Kasumi-1 (cell line): Measurements from ENCODE around the gene ELF1.
"Not testable (repeated sequence)": the region's sequence is repeated elsewhere in the genome, so short reads cannot be mapped to it uniquely, and the experiment has no call there.

Experiments
- DNase-seq, 2 experiments: peaks; one replicate each; lab custom pipeline; 2025; lab: John Stamatoyannopoulos, UW

The ELF1 gene

GRCh38 chr13:40983259-40983658, 35.9 kb downstream of the ELF1 start:
- DNase-seq, result no peak

- peak; percentile 62 to 63 for DNase-seq
Observed at GRCh38 chr13:40982772-40983171, 36.3 kb downstream of the ELF1 start.

- DNase-seq, result no peak
Observed at GRCh38 chr13:40981949-40982348, 37.2 kb downstream of the ELF1 start.

DNA sequence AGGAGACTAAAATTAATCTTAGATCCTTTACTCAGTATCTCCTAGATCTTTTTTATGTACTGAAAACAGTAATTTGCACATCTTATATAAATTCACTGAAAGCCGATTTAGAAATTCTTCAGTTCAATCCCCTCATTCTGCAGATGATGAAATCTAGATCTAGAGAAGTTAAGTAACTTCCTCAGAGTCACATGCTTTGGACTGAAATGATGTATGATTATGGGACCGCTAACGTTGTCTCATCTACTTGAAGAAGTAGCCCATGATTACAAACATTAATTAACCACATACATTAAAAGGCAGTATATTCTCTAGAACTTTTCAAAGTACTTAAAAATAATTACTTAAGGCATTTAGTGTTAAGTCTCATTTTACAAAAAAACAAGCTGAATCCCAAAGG, 37.8 kb downstream of the ELF1 start:
- peak in 1 of 2 experiments; percentile 48 for DNase-seq

DNA sequence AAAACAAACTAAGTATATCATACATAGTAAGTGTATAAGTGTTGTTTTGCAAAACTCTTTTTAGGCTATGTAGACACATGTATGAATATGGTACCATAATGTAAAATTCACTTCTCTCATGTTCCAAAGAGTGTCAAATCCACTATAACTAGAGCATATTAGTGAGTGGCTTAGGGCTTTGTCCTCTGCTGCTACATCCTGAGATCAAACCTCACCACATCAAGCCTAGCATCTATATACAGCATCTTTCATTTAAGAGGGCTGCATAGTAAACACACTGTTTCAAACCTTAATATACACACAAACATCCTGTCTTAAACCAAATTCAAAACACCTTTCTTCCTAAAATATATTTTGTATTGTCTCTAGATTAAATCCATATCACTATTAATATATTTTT, 38.7 kb downstream of the ELF1 start:
- DNase-seq, result no peak

- DNase-seq, result no peak
Observed at GRCh38 chr13:40979232-40979631, 39.9 kb downstream of the ELF1 start.

- not testable (repeated sequence) for DNase-seq
Observed at GRCh38 chr13:40978109-40978508, 41.0 kb downstream of the ELF1 start.

- no peak for DNase-seq
Observed at GRCh38 chr13:40975441-40975840, 43.7 kb downstream of the ELF1 start.

DNA sequence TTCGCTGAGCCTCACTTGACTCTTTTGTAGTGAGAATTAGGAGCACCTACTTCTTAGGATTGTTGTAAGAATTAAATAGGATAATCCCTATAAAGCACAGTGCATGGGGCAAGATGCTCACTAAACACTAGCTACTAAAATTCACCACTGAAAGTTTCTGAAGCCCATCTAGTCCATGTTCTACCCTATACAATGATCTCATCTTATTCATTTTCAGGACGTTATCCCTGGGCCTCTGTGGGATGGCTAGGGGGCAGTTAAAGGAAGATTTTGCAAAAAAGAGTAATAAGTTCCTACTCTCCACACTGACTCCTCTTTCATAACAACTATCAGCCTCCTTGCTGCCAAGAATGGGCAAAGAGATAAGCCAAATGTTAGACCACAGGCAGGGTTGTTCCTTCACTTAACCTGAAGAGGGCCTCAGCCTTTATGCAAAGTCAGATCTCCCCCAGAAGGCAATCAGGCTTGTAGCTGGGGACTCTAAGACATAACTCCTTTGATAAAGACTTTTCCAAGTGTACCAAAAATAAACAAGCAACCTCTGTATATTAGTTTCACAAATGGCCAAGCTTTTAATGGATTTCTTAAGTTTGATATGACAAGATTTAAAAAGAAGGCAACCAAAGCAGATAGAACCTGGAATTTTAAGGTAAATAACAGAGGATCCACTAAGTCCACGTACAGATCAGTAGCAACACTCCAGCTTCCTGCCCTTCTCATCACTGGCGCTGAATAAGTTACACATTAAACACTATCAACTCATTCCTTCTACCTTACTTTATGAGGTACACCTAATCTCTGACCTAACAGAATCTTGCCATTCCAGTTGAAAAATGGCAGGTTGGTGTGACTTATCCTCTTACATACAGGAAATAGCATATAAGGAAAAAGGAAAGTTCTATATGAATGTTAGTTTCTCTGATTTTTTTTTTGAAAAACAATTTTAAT, 44.4 kb downstream of the ELF1 start:
- DNase-seq, result peak; percentile 69 to 70

DNA sequence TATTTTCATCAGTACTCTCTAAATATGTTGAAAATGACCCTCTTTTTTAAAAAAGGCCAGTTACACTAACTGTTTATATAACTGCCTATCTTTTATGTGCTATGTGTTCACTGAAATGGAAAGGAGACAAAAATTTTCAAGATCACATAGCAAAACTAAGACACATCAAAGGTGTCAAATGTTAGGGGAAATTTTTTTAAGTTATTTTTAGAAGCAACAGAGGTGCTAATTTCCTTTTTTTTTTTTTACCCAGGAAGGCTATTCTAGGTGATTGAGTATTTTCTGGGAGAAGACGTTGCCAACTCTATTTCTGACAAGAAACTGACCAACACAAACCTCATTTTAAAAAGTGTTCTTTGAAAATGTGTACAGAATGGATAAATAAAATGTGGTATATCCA, 45.7 kb downstream of the ELF1 start:
- no peak for DNase-seq

DNA sequence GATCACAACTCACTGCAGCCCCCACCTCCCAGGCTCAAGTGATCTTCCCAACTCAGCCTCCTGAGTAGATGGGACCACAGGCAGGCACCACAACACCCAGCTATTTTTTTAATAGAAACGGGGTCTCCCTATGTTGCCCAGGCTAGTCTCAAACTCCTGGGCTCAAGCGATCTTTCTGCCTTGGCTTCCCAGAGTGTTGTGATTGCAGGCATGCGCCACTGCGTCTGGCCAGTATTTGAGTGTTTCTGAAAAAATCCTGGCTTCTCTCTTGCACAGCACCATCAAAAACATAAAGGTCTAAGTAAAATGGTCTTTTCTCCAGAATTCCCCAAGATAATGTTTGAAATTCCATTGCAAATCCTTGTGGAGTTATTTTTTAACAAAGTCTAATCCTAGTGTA, 47.8 kb downstream of the ELF1 start:
- no peak for DNase-seq

GRCh38 chr13:40970803-40971202, 48.3 kb downstream of the ELF1 start:
- DNase-seq, result no peak

DNA sequence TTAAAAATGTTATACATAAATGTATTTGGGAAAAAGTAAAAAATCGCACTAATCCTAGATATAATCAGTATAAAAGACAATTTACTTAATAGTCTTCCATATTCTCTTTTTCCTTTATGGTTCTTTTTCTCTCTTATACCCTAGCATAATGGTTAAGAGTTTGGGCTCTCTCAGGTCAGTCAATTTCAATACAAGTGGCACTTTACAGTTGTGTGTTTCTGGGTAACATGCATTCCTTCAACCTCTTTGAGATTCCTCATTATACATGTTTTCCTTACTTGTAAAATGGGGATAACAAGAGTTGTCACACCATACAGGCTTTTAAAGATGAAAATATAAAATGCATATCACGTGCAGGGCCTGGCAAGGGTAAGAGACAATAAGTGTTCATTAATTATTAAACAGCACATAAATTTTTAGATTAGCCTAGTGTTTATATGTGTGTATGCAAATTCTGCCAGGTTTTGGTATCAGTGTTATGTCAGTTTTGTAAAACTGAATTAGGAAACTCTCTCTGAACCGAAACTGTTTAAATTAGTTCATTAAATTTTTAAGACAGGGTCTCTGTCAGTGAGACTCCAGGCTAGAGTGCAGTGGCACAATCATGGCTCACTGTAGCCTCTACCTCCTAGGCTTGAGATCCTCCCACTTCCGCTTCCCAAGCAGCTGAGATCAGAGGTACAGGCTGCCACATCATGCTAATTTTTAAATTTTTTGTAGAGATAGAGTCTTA, 49.8 kb downstream of the ELF1 start:
- no peak for DNase-seq

DNA sequence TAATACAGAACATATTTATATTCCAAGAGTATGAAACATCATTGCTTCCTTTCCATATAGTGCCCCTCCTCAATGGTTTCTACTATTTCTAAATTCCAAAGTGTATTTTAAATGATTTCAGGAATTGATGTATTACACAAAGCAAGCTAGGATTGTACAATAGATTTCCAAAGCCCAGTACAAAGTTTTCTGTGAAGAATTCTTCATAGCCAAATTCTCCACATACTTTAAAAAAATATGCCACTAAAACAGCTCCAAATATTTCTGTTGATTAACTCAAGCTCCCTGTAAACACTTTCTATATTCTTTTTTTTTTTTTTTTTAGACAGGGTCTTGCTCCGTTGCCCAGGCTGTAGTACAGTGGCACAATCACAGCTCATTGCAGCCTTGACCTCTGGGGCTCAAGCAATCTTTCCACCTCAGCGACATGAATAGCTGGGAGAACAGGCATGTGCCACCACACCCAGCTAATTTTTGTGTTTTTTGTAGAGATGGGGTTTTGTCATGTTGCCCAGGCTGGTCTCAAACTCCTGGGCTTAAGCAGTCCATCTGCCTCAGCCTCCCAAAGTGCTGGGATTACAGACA, 50.6 kb downstream of the ELF1 start:
- DNase-seq, result no peak

DNA sequence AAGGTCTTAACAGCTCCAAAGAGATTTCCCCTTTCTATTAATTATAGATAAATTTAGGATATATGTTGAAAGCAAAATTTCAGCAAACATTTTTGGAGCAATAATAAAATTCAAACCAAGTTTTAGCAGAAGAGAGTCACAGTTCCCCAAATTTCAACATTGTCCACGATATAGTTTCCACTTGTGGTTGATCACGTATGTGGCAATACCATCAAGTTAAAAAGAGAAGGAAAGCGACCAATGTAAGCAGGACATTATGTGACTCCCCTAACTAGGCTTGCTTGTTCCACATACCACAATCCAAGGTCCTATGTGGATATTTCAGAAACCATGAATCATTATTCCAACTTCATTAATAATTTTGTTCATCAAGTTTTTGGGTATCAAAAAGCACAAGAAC, 52.8 kb downstream of the ELF1 start:
- peak; percentile 47 to 55 for DNase-seq

DNA sequence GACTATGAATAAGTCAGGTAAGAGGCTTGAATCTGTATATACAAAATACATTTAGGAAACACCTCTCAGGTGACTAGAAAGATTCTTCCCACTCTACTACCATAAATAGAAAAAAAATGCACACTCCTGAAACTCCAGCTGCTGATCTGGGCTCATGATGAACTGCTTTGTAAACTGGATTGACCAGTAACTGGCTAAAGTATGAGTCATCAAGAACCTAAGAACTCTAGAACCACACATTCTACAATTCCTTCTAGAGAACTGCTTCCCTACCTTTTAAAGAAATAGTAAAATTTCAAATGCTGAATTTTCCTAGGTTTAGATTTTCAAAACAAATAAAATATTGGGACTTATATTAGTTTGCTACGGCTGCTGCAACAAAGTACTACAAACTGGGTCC, 55.2 kb downstream of the ELF1 start:
- DNase-seq, result no peak

- no peak for DNase-seq
Observed at GRCh38 chr13:40961826-40962225, 57.3 kb downstream of the ELF1 start.

DNA sequence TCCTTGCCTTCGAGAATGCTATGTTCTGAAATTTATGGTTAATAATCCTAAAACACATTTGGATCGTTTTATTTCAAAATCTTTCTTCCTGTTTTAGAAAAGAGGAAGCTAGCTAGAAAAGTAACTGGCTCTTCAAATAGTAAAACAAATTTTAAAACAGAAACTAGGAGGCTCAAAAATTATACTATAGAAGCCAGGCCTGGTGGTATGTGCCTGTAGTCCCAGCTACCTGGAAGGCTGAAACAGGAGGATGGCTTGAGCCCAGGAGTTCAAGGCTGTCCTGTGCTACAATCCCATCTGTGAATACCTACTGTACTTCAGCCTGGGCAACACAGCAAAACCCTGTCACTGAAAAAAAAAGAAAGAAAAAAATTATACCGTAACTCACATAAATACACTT, 57.9 kb downstream of the ELF1 start:
- DNase-seq, result peak; percentile 60 to 77

GRCh38 chr13:40960716-40961115, 58.4 kb downstream of the ELF1 start:
- no peak for DNase-seq

- DNase-seq, result no peak
Observed at GRCh38 chr13:40958655-40959054, 60.5 kb downstream of the ELF1 start.

DNA sequence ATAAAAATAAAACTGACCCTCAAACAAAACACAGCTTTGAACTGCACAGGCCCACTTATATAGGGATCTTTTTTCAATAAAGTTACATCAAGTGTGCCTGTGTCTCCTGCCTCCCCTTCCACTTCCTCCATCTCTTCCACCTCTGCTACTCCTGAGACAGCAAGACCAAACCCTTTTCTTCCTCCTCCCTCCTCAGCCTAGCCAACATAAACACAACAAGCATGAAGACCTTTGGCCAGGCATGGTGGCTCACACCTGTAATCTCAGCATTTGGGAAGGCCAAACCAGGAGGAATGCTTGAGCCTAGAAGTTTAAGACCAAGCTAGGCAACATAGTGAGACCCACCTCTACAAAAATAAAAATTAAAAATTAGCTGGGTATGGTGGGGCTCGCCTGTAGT, 72.6 kb downstream of the ELF1 start:
- no peak for DNase-seq

DNA sequence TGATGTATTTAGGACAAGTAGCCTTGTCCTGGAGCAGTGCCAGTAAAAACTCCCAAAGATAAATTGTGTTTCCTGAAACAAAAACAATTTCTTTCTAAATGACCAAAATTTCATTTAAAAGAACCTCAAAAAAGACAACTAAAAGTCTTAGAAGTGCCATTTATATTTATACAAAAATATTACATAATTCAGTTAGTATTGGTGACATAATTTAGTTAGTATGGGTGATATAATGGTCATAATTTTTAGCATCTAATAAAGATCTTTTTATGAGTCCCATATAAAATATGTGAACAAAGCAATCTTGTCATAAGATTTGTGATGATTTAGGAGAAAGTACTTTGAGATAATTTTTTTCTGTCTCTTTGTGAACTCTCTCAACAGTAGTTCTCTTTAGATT, 76.0 kb downstream of the ELF1 start:
- DNase-seq, result no peak

DNA sequence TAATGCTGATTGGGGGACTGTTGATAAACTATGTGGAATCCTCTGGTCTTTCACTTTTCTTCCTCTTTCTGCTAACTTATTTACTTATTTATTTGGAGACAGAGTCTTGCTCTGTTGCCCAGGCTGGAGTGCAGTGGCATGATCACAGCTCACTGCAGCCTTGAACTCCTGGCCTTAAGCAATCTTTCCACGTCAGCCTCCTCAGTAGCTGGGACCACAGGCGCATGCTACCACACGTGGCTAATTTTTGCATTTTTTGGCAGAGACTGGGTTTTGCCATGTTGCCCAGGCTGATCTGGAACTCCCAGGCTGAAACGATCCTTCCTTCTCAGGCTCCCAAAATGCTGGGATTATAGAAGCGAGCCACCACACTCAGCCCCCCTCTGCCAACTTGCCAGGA, 77.5 kb downstream of the ELF1 start:
- no peak for DNase-seq
